ENCODE results near the gene ZNF175.

DNA sequence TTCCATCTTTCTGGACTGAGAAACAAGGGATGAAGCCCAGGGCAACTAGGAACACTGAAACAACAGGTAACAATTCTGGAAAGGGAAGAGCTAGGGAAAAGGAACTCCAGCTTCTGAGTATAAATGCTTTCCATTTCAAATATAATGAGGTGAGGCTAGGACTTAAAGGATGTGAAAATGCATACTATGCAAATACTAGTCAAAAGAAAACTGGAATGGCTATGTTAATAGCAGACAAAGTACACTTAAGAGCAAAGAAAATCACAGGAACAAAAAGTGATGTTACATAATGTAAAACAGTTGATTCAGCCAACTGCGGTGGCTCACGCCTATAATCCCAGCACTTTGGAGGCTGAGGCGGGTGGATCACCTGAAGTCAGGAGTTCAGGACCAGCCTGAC is 69.3 kb downstream of the ZNF175 start:
- no peak for TF ChIP-seq POLR2A (IDR thresholded peaks at IDR 0.05)
- TF ChIP-seq, protein P1, sequence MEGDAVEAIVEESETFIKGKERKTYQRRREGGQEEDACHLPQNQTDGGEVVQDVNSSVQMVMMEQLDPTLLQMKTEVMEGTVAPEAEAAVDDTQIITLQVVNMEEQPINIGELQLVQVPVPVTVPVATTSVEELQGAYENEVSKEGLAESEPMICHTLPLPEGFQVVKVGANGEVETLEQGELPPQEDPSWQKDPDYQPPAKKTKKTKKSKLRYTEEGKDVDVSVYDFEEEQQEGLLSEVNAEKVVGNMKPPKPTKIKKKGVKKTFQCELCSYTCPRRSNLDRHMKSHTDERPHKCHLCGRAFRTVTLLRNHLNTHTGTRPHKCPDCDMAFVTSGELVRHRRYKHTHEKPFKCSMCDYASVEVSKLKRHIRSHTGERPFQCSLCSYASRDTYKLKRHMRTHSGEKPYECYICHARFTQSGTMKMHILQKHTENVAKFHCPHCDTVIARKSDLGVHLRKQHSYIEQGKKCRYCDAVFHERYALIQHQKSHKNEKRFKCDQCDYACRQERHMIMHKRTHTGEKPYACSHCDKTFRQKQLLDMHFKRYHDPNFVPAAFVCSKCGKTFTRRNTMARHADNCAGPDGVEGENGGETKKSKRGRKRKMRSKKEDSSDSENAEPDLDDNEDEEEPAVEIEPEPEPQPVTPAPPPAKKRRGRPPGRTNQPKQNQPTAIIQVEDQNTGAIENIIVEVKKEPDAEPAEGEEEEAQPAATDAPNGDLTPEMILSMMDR (IDR thresholded peaks at IDR 0.05) = no peak
